H1 (cell line): ENCODE results near the gene ROPN1. TPM values are rescaled to one million over a fixed set of nuclear protein-coding genes. Genes with fewer than 3 reads are reported as not detected.
"Not testable (repeated sequence)": the region's sequence is repeated elsewhere in the genome, so short reads cannot be mapped to it uniquely, and the experiment has no call there.

ENCODE experiments used
- CTCF ChIA-PET: fragments of 300-600 bp; sonication (Branson Sonifier 250); formaldehyde crosslinking; loops from one replicate; lab custom pipeline; 2021; ENCODE audit not compliant: partially characterized antibody; lab: Charles Lee
- POLR2A ChIA-PET: fragments of 300-600 bp; sonication (Branson Sonifier 250); formaldehyde crosslinking; loops from one replicate; lab custom pipeline; 2021; ENCODE audit warnings: inconsistent platforms; ENCODE audit not compliant: partially characterized antibody; lab: Charles Lee
- DNase-seq, 2 experiments: peaks; one replicate each; pipeline versions ENCODE4 v3.0.0 to v3.0.0-alpha.2; 2010 to 2022; ENCODE audit warnings: low spot score in 2 of 2, low read depth in 1 of 2, mixed read lengths in 1 of 2
- FAIRE-seq: peaks from 2 replicates; lab custom pipeline; 2011; peaks lifted over from hg19 to GRCh38; lab: Jason Lieb, UNC
- H2AFZ ChIP-seq: 2 replicates; pipeline ENCODE4 v1.8.1; 2012; ENCODE audit warnings: low read length, inconsistent platforms
- H2AK5ac ChIP-seq: 2 replicates; pipeline ENCODE4 v1.6.1; 2013; ENCODE audit warnings: low read depth, low read length
- H2BK120ac ChIP-seq: replicated peaks from 2 replicates; pipeline ENCODE3; 2013; ENCODE audit warnings: low read depth, low read length, inconsistent platforms
- H2BK12ac ChIP-seq: 2 replicates; pipeline ENCODE4 v1.6.1; 2013; ENCODE audit warnings: low read depth, low read length
- H2BK15ac ChIP-seq: 2 replicates; pipeline ENCODE4 v1.6.1; 2013; ENCODE audit warnings: low read length
- H2BK20ac ChIP-seq: 2 replicates; pipeline ENCODE4 v1.6.1; 2013; ENCODE audit warnings: low read length
- H2BK5ac ChIP-seq: 2 replicates; pipeline ENCODE4 v1.6.1; 2013; ENCODE audit warnings: low read depth, low read length
- H3K14ac ChIP-seq: 2 replicates; pipeline ENCODE4 v1.6.1; 2013; ENCODE audit warnings: inconsistent platforms; ENCODE audit not compliant: insufficient read length
- H3K18ac ChIP-seq: 2 replicates; pipeline ENCODE4 v1.6.1; 2013; ENCODE audit warnings: low read length; ENCODE audit errors: extremely low read depth
- H3K23ac ChIP-seq: 2 replicates; pipeline ENCODE4 v1.6.1; 2013; ENCODE audit warnings: inconsistent platforms; ENCODE audit not compliant: insufficient read length
- H3K23me2 ChIP-seq: 2 replicates; pipeline ENCODE4 v1.6.1; 2013; ENCODE audit warnings: low read depth, low read length
- H3K27ac ChIP-seq: 2 replicates; pipeline ENCODE4 v1.6.1; 2011; ENCODE audit warnings: low read depth, low read length, inconsistent platforms
- H3K27me3 ChIP-seq, 4 experiments: replicated peaks in 1 of 4; 1 replicate in 1 of 4; 2 replicates in 3 of 4; pipeline versions ENCODE4 v1.6.1 to v1.8.1; 2011 to 2013; ENCODE audit warnings: low read length in 3 of 4, mild to moderate bottlenecking in 3 of 4, inconsistent platforms in 2 of 4, mixed read lengths in 2 of 4, moderate library complexity in 1 of 4; ENCODE audit not compliant: control insufficient read depth in 3 of 4, insufficient read depth in 3 of 4; ENCODE audit errors: extremely low read depth in 1 of 4
- H3K36me3 ChIP-seq, 4 experiments: 2 replicates each; pipeline versions ENCODE4 v1.6.1 to v1.8.1; 2011 to 2013; ENCODE audit warnings: mild to moderate bottlenecking in 4 of 4, low read length in 3 of 4, moderate library complexity in 2 of 4, control low read depth in 1 of 4, inconsistent platforms in 1 of 4; ENCODE audit not compliant: insufficient read depth in 4 of 4, control insufficient read depth in 2 of 4
- H3K4ac ChIP-seq: replicated peaks from 2 replicates; pipeline ENCODE3; 2013; ENCODE audit warnings: low read length, low read depth, mixed read lengths, inconsistent platforms; ENCODE audit not compliant: insufficient read length
- H3K4me1 ChIP-seq, 4 experiments: replicated peaks in 1 of 4; 1 replicate in 1 of 4; 2 replicates in 3 of 4; pipeline versions ENCODE4 v1.6.1 to v1.8.1; 2011 to 2013; ENCODE audit warnings: low read length in 3 of 4, inconsistent platforms in 2 of 4, mixed read lengths in 1 of 4; ENCODE audit not compliant: insufficient read depth in 4 of 4, control insufficient read depth in 3 of 4
- H3K4me2 ChIP-seq, 2 experiments: 2 replicates each; pipeline versions ENCODE4 v1.6.1 to v1.8.1; 2011 to 2013; ENCODE audit warnings: low read depth in 2 of 2, low read length in 2 of 2, control low read depth in 1 of 2, inconsistent platforms in 1 of 2, mild to moderate bottlenecking in 1 of 2; ENCODE audit not compliant: insufficient read depth in 1 of 2
- H3K4me3 ChIP-seq, 4 experiments: fragments of 200-600, 300-600 bp in 1 of 4; sonication (generic), shearing (Covaris generic), sonication (Bioruptor Twin) in 1 of 4; 2 replicates each; pipeline versions ENCODE4 v1.5.1 to v1.8.1; 2011 to 2016; ENCODE audit warnings: low read length in 4 of 4, low read depth in 3 of 4, control low read depth in 2 of 4, inconsistent platforms in 2 of 4, mild to moderate bottlenecking in 2 of 4, mixed read lengths in 1 of 4, moderate library complexity in 1 of 4; ENCODE audit not compliant: insufficient read depth in 2 of 4; ENCODE audit errors: extremely low read depth in 1 of 4
- H3K56ac ChIP-seq: replicated peaks from 2 replicates; pipeline ENCODE3; 2013; ENCODE audit warnings: low read depth, mild to moderate bottlenecking, mixed read lengths, low read length, inconsistent platforms; ENCODE audit not compliant: insufficient read length
- H3K79me1 ChIP-seq: 2 replicates; pipeline ENCODE4 v1.6.1; 2013; ENCODE audit warnings: low read depth, low read length, control low read depth
- H3K79me2 ChIP-seq, 2 experiments: 2 replicates each; pipeline versions ENCODE4 v1.6.1 to v1.8.1; 2012 to 2013; ENCODE audit warnings: low read length in 2 of 2, mild to moderate bottlenecking in 2 of 2, inconsistent platforms in 1 of 2; ENCODE audit not compliant: insufficient read depth in 2 of 2, control insufficient read depth in 1 of 2
- H3K9ac ChIP-seq, 4 experiments: replicated peaks in 1 of 4; 1 replicate in 1 of 4; 2 replicates in 3 of 4; pipeline versions ENCODE4 v1.6.1 to v1.8.1; 2011 to 2013; ENCODE audit warnings: low read depth in 3 of 4, low read length in 3 of 4, control low read depth in 2 of 4, mild to moderate bottlenecking in 2 of 4, moderate library complexity in 2 of 4, inconsistent platforms in 1 of 4; ENCODE audit errors: extremely low read depth in 1 of 4
- H3K9me3 ChIP-seq, 2 experiments: 2 replicates each; pipeline versions ENCODE4 v1.6.1 to v1.8.1; 2012 to 2013; ENCODE audit warnings: mild to moderate bottlenecking in 2 of 2, moderate library complexity in 2 of 2, control low read depth in 1 of 2, inconsistent platforms in 1 of 2, low read depth in 1 of 2, low read length in 1 of 2, mixed read lengths in 1 of 2; ENCODE audit not compliant: insufficient read depth in 2 of 2
- H4K20me1 ChIP-seq, 2 experiments: replicated peaks in 1 of 2; 2 replicates each; pipeline versions ENCODE3 to v1.8.1; 2011 to 2013; ENCODE audit warnings: inconsistent platforms in 2 of 2, low read length in 2 of 2, mild to moderate bottlenecking in 1 of 2; ENCODE audit not compliant: insufficient read depth in 2 of 2, control insufficient read depth in 1 of 2
- H4K5ac ChIP-seq: 2 replicates; pipeline ENCODE4 v1.6.1; 2013; ENCODE audit warnings: low read length, low read depth, mixed read lengths, inconsistent platforms; ENCODE audit not compliant: insufficient read length
- H4K8ac ChIP-seq: 2 replicates; pipeline ENCODE4 v1.8.0; 2013; ENCODE audit warnings: mild to moderate bottlenecking, moderate library complexity, low read length, inconsistent platforms; ENCODE audit not compliant: insufficient read depth; ENCODE audit errors: extremely low read depth
- H4K91ac ChIP-seq: replicated peaks from 2 replicates; pipeline ENCODE3; 2013; ENCODE audit warnings: low read length, mixed read lengths, inconsistent platforms; ENCODE audit not compliant: insufficient read length
- WGBS, 2 experiments: shearing (Covaris generic) in 1 of 2; methylation state at CpG; one replicate each; pipeline versions ENCODE4 v1.1.6 to v1.1.7; 2013 to 2015; ENCODE audit warnings: low lambda C conversion rate in 2 of 2, mixed read lengths in 2 of 2, inconsistent platforms in 1 of 2, low coverage in 1 of 2, missing lambda C conversion rate in 1 of 2; ENCODE audit not compliant: insufficient replicate concordance in 2 of 2, insufficient coverage in 1 of 2, insufficient read length in 1 of 2; ENCODE audit errors: extremely low coverage in 1 of 2, missing lambda C conversion rate in 1 of 2; 5-methylcytosine and 5-hydroxymethylcytosine counted together
- polyA plus RNA-seq, 7 experiments: library from polyadenylated mRNA; depleted of rRNA in 3 of 7; stranded (reverse) in 5 of 7; unstranded in 2 of 7; fragments of >200 nt in 5 of 7; fragments of 200-250 nt in 2 of 7; gene quantifications; 1 replicate in 5 of 7; 2 replicates in 1 of 7; 4 replicates in 1 of 7; pipeline versions ENCODE4 v1.2.1 to v1.2.3, GENCODE V29; 2011 to 2013; ENCODE audit warnings: missing spikeins in 2 of 7, mixed read lengths in 2 of 7
- total RNA-seq: library from RNA; stranded (reverse); fragmentation: NEBNext Ultra II Directional; extraction: Animal tissue kit (Norgen Biotek cat#: 25700); gene quantifications from 2 replicates; pipeline ENCODE4 v1.2.1, GENCODE V29; 2021

The ROPN1 gene
- total and polyA plus RNA-seq, 2 of the 8 experiments (the other 6 are each of a cell fraction or from before 2014, with no cell fraction given) = 0.03 TPM; not detected in 1

DNA sequence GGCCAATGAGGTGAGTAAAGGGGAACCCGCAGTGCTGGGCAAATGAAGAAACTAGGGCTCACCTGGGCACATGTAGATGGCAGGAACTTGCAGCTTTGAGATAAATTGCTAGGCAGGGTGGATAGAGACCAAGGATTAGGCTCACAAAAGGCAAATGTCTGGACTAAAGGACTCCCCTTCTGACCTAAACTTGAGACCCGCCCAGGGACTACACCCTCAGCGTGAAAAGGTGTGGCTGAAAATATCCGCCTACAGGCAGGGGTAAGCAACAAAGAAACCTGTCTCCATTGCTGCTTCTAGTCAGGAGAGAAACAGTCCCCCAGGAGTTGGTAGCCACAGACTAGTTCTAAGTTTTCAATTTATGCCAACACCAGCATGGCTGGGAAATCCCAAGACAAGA is 10.6 kb downstream of the ROPN1 start:
- H4K5ac ChIP-seq, H3K9me3 ChIP-seq, H3K9ac ChIP-seq, H3K79me2 ChIP-seq, H3K79me1 ChIP-seq, H2BK20ac ChIP-seq, H3K4me3 ChIP-seq, H3K27me3 ChIP-seq, H4K91ac ChIP-seq, H3K4me2 ChIP-seq, H3K23ac ChIP-seq, H3K14ac ChIP-seq, H2BK5ac ChIP-seq, H3K27ac ChIP-seq, H3K56ac ChIP-seq, H2AFZ ChIP-seq, POLR2A ChIA-PET, H3K23me2 ChIP-seq, H3K36me3 ChIP-seq, H2BK120ac ChIP-seq, H4K8ac ChIP-seq, H3K4me1 ChIP-seq, H3K18ac ChIP-seq, H2AK5ac ChIP-seq, H2BK12ac ChIP-seq, H4K20me1 ChIP-seq, H2BK15ac ChIP-seq, H3K4ac ChIP-seq: not testable (repeated sequence)
- DNase-seq (peak in 1 of 2 experiments; percentile 53), FAIRE-seq (peak; percentile 66)
- CTCF ChIA-PET = interaction anchor here (1.2 to 1.8 kb wide), 2 partner anchors 8 to 26 kb away, joined by 3 to 16 read pairs; no protein-coding TSS in a partner anchor
- 66% methylated on average over 4 of the region's 4 CpGs; no CpG with 5 or more reads in 1 of the 2 experiments for WGBS, 2 experiments
